GM10248 (cell line): Measurements from ENCODE around the gene FBXO42.
"Not testable (repeated sequence)": the region's sequence is repeated elsewhere in the genome, so short reads cannot be mapped to it uniquely, and the experiment has no call there.

Experiments
- CTCF ChIA-PET: fragments of 300-600 bp; sonication (Branson Sonifier 250); formaldehyde crosslinking; extraction: SDS; loops from one replicate; lab custom pipeline; 2021; ENCODE audit warnings: antibody characterized with exemption; lab: Yijun Ruan, JAX
- POLR2A ChIA-PET: fragments of 350-650 bp; sonication (Branson Sonifier 250); formaldehyde crosslinking; extraction: SDS; loops from one replicate; lab custom pipeline; 2020; ENCODE audit warnings: antibody characterized with exemption; lab: Yijun Ruan, JAX
- DNase-seq: peaks from one replicate; pipeline ENCODE4 v3.0.0; 2012; ENCODE audit errors: extremely low spot score
- CTCF ChIP-seq: IDR thresholded peaks from 2 replicates; pipeline ENCODE4 v1.5.1; 2012; ENCODE audit warnings: mild to moderate bottlenecking, low read depth; ENCODE audit errors: extremely low read depth, missing control alignments, control extremely low read depth

The FBXO42 gene

GRCh38 chr1:16247441-16247840 is 104.8 kb downstream of the FBXO42 start:
- DNase-seq = no peak
- CTCF ChIA-PET = interaction anchor here (0.8 to 8.7 kb wide), 5 partner anchors 10 to 166 kb away, joined by 3 to 70 read pairs (median 6); partner anchors contain the start of gene CPLANE2
- POLR2A ChIA-PET = interaction anchor here (0.6 kb wide), 1 partner anchor 471 kb away, joined by 11 read pairs; no protein-coding TSS in a partner anchor
- no peak for TF ChIP-seq CTCF

GRCh38 chr1:16246961-16247360 is 105.3 kb downstream of the FBXO42 start:
- CTCF ChIA-PET = interaction anchor here (2.2 to 8.7 kb wide), 2 partner anchors 10 to 166 kb away, joined by 9 to 70 read pairs; partner anchors contain the start of gene CPLANE2
- TF ChIP-seq CTCF = no peak
- no peak for DNase-seq
- POLR2A ChIA-PET = no interaction called here

GRCh38 chr1:16246239-16246638 is 106.0 kb downstream of the FBXO42 start:
- DNase-seq, POLR2A ChIA-PET: not testable (repeated sequence)
- CTCF ChIA-PET = interaction anchor here (1.1 to 8.7 kb wide), 3 partner anchors 11 to 165 kb away, joined by 5 to 70 read pairs (median 24); partner anchors contain the start of gene CPLANE2

- DNase-seq = no peak
- no peak for TF ChIP-seq CTCF
- CTCF ChIA-PET = interaction anchor here (1.1 to 8.7 kb wide), 7 partner anchors 8 to 165 kb away, joined by 3 to 70 read pairs (median 7); partner anchors contain the start of gene CPLANE2
- POLR2A ChIA-PET = no interaction called here
Observed at GRCh38 chr1:16245476-16246196, 106.6 kb downstream of the FBXO42 start.

GRCh38 chr1:16244650-16245285 is 107.5 kb downstream of the FBXO42 start:
- ChIA-PET CTCF (interaction anchor here (0.7 to 8.7 kb wide), 19 partner anchors 9 to 378 kb away, joined by 3 to 70 read pairs (median 4); partner anchors contain the start of gene CPLANE2), POLR2A (no interaction called here)
- no peak for DNase-seq
- TF ChIP-seq CTCF = no peak

- TF ChIP-seq CTCF = peak; percentile 79
- POLR2A ChIA-PET = no interaction called here
- DNase-seq = peak; percentile 78
- CTCF ChIA-PET = interaction anchor here (0.7 to 8.7 kb wide), 25 partner anchors 8 to 379 kb away, joined by 3 to 70 read pairs (median 4); partner anchors contain the start of gene CPLANE2
Observed at GRCh38 chr1:16243936-16244649, 108.2 kb downstream of the FBXO42 start.
